Vagina (tissue), 2 donors: ENCODE data around the gene NUSAP1. TPM values are rescaled to one million over a fixed set of nuclear protein-coding genes. Genes with fewer than 3 reads are reported as not detected.
"Not testable (repeated sequence)": the region's sequence is repeated elsewhere in the genome, so short reads cannot be mapped to it uniquely, and the experiment has no call there.

Experiments
- DNase-seq, 2 donors: peaks; one replicate each; pipeline ENCODE4 v3.0.0-alpha.2; 2017; ENCODE audit errors: extremely low spot score in 2 of 2
- H3K27ac ChIP-seq: fragments of 200-600 bp; sonication (generic); one replicate; pipeline ENCODE4 v1.5.1; 2019
- H3K27me3 ChIP-seq: fragments of 200-600 bp; sonication (generic); one replicate; pipeline ENCODE4 v1.5.1; 2019
- H3K36me3 ChIP-seq, 2 donors: fragments of 200-600 bp; sonication (generic); one replicate each; pipeline ENCODE4 v1.5.1; 2017 to 2019
- H3K4me1 ChIP-seq: fragments of 200-600 bp; sonication (generic); one replicate; pipeline ENCODE4 v1.5.1; 2019
- H3K4me3 ChIP-seq, 2 donors: fragments of 200-600 bp; sonication (generic); 1 replicate in 1 of 2; 2 replicates in 1 of 2; pipeline ENCODE4 v1.5.1; 2016 to 2019
- H3K9me3 ChIP-seq: fragments of 200-600 bp; sonication (generic); one replicate; pipeline ENCODE4 v1.5.1; 2019
- POLR2A ChIP-seq, 2 donors: fragments of 450-650 bp; IDR thresholded peaks; one replicate each; pipeline ENCODE4 v1.6.1; 2017; ENCODE audit warnings: antibody characterized with exemption in 2 of 2, mild to moderate bottlenecking in 2 of 2, moderate library complexity in 2 of 2
- POLR2AphosphoS5 ChIP-seq, 2 donors: sonication (generic); formaldehyde crosslinking; IDR thresholded peaks; one replicate each; pipeline ENCODE4 v1.9.0; 2017; ENCODE audit warnings: antibody characterized with exemption in 2 of 2, mild to moderate bottlenecking in 2 of 2, low read depth in 1 of 2; ENCODE audit not compliant: insufficient read depth in 1 of 2
- intact Hi-C: fragments of 100-400 bp; cut with DNase I; formaldehyde crosslinking; loops from one replicate; pipeline ENCODE4 v1.15.1; 2023
- total RNA-seq: library from RNA; depleted of rRNA; stranded (reverse); fragments of >200 nt; gene quantifications from one replicate; pipeline ENCODE4 v1.2.3, GENCODE V29; 2016
- TF ChIP-seq, protein P1 (sequence below), 3 experiments: fragments of 450-650 bp in 2 of 3; fragments of 200-600 bp in 1 of 3; sonication (generic) in 1 of 3; IDR thresholded peaks; one replicate each; pipeline ENCODE4 v1.5.1; 2017 to 2019; ENCODE audit warnings: antibody characterized with exemption in 3 of 3, mild to moderate bottlenecking in 2 of 3, moderate library complexity in 2 of 3

The NUSAP1 gene
- total RNA-seq, 1 donor from 2014 or later = 16.9 TPM

GRCh38 chr15:41292521-41292920, 40.2 kb upstream of the NUSAP1 start:
- TF ChIP-seq POLR2AphosphoS5 (IDR thresholded peaks at IDR 0.05; ENCODE audit: insufficient read depth in 1 of 2, low read depth in 1 of 2) (no peak), POLR2A (IDR thresholded peaks at IDR 0.05) (no peak)
- TF ChIP-seq, protein P1, sequence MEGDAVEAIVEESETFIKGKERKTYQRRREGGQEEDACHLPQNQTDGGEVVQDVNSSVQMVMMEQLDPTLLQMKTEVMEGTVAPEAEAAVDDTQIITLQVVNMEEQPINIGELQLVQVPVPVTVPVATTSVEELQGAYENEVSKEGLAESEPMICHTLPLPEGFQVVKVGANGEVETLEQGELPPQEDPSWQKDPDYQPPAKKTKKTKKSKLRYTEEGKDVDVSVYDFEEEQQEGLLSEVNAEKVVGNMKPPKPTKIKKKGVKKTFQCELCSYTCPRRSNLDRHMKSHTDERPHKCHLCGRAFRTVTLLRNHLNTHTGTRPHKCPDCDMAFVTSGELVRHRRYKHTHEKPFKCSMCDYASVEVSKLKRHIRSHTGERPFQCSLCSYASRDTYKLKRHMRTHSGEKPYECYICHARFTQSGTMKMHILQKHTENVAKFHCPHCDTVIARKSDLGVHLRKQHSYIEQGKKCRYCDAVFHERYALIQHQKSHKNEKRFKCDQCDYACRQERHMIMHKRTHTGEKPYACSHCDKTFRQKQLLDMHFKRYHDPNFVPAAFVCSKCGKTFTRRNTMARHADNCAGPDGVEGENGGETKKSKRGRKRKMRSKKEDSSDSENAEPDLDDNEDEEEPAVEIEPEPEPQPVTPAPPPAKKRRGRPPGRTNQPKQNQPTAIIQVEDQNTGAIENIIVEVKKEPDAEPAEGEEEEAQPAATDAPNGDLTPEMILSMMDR (IDR thresholded peaks at IDR 0.05) = no peak
- H3K27me3 ChIP-seq = no peaks in the 10 kb centered on the region
- peaks cover 12% of the 10 kb centered on the region for H3K4me1 ChIP-seq
- H3K27ac ChIP-seq = no peak overlapping the region
- H3K36me3 ChIP-seq = peaks cover 3 to 25% of the 10 kb centered on the region in 2 donors
- H3K9me3 ChIP-seq = no peaks in the 10 kb centered on the region
- intact Hi-C loops = no loop called here
- no peak overlapping the region for H3K4me3 ChIP-seq
- no peak for DNase-seq

DNA sequence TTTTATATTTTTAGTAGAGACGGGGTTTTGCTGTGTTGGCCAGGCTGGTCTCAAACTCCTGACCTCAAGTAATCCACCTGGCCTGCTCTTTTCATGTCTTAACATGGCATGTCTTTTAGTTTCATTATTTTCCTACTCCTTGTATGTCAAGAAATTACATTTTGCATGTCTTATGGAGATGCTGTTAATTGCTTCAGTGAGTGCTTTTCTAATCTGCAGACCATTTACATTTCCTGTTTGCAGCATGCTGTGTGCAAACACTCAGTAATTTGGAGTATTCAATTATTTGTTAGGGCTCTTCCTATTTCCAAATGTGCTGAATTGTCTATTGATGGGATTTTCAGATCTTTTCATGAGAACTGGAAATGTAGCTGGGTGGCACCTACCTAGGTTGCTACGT, 31.5 kb upstream of the NUSAP1 start:
- intact Hi-C loops, H3K27ac ChIP-seq, H3K4me1 ChIP-seq, H3K9me3 ChIP-seq, DNase-seq, H3K27me3 ChIP-seq, H3K4me3 ChIP-seq: not testable (repeated sequence)
- peaks cover 0 to 33% of the 10 kb centered on the region in 2 donors for H3K36me3 ChIP-seq

- no peak overlapping the region for H3K4me3 ChIP-seq
- H3K27ac ChIP-seq = no peak overlapping the region
- H3K9me3 ChIP-seq = no peaks in the 10 kb centered on the region
- no peaks in the 10 kb centered on the region for H3K4me1 ChIP-seq
- no peak for DNase-seq
- H3K36me3 ChIP-seq = peaks cover 0 to 32% of the 10 kb centered on the region in 2 donors
- no peaks in the 10 kb centered on the region for H3K27me3 ChIP-seq
- TF ChIP-seq, protein P1 (IDR thresholded peaks at IDR 0.05) = no peak
- TF ChIP-seq POLR2AphosphoS5 (IDR thresholded peaks at IDR 0.05; ENCODE audit: insufficient read depth in 1 of 2, low read depth in 1 of 2) (no peak), POLR2A (IDR thresholded peaks at IDR 0.05) (no peak)
- intact Hi-C loops = no loop called here
Observed at GRCh38 chr15:41301587-41301986, 31.1 kb upstream of the NUSAP1 start.

DNA sequence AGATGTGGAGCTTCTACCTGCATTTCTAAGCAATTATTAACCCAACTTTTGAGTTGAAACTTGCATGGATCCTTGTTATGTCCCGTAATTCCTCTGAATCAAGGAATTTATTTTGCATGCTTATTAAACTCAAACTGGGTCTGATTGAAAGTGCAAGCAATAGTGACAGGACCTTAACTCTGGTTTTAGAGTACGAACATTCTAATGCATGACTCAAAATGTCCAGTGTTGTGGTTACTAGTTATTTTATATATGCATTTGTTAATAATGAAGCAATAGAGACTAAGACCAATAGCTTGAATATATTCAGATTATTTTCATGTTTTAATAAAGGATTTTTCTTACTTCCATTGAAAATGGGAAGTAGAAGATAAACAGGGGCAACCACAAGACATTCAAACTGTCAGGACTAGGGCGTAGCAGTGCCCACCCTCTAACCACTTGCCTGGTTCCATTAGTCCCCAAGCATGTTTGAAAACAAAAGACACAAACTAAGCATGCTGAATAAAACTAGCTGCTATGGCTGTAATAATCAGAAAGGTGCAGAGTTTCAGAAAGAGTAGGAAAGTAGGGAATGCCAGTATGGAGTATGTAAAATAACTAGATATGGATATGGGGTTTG, 28.4 kb upstream of the NUSAP1 start:
- Histone ChIP-seq H3K27ac (no peak overlapping the region), H3K9me3 (no peaks in the 10 kb centered on the region), H3K4me1 (no peaks in the 10 kb centered on the region), H3K27me3 (no peaks in the 10 kb centered on the region), H3K4me3 (no peak overlapping the region), H3K36me3 (peaks cover 0 to 8% of the 10 kb centered on the region in 2 donors)
- intact Hi-C loops = no loop called here
- TF ChIP-seq POLR2AphosphoS5 (IDR thresholded peaks at IDR 0.05; ENCODE audit: insufficient read depth in 1 of 2, low read depth in 1 of 2) = no peak
- TF ChIP-seq POLR2A (IDR thresholded peaks at IDR 0.05) = no peak
- TF ChIP-seq, protein P1 (IDR thresholded peaks at IDR 0.05) = no peak
- DNase-seq = no peak

DNA sequence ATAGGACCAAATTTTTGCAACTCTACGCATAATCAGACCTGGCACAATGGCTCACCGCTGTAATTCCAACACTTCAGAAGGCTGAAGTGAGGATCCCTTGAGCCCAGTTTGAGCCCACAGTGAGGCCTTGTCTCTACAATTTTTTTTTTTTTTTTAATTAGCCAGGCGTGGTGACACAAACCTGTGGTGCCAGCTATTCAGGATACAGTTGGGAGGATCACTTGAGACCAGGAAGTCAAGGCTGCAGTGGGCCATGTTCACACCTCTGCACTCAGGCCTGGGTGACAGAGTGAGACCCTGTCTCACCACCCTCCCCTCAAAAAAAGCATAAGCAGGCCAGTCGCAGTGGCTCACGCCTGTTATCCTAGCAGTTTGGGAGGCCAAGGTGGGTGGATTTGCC, 25.0 kb upstream of the NUSAP1 start:
- intact Hi-C loops = no loop called here
- H3K27me3 ChIP-seq = no peaks in the 10 kb centered on the region
- TF ChIP-seq POLR2A (IDR thresholded peaks at IDR 0.05) = no peak
- TF ChIP-seq, protein P1 (IDR thresholded peaks at IDR 0.05) = no peak
- TF ChIP-seq POLR2AphosphoS5 (IDR thresholded peaks at IDR 0.05; ENCODE audit: insufficient read depth in 1 of 2, low read depth in 1 of 2) = no peak
- H3K4me3 ChIP-seq = no peak overlapping the region
- H3K4me1 ChIP-seq = no peaks in the 10 kb centered on the region
- DNase-seq = no peak
- H3K9me3 ChIP-seq = no peaks in the 10 kb centered on the region
- H3K27ac ChIP-seq = no peak overlapping the region
- H3K36me3 ChIP-seq = no peaks in the 10 kb centered on the region
